B cell (primary cell): Measurements from ENCODE around the gene TESMIN.

Experiments
- CTCF ChIP-seq: fragments of 200-600 bp; IDR thresholded peaks from one replicate; pipeline ENCODE4 v1.8.0; 2022; ENCODE audit warnings: antibody characterized with exemption, mild to moderate bottlenecking
- EZH2 ChIP-seq: IDR thresholded peaks from 2 replicates; pipeline ENCODE4 v1.6.1; 2012; ENCODE audit warnings: borderline replicate concordance, low read depth, mild to moderate bottlenecking, moderate library complexity, low read length; ENCODE audit not compliant: insufficient read depth, poor library complexity, severe bottlenecking

GRCh38 chr11:68692871-68693483, 58.3 kb downstream of the TESMIN start:
- TF ChIP-seq CTCF (no peak), EZH2 (no peak)
